ENCODE results near the gene HIVEP3. TPM values are rescaled to one million over a fixed set of nuclear protein-coding genes. Genes with fewer than 3 reads are reported as not detected.

Gene HIVEP3
- total RNA-seq, 4 donors from 2014 or later = 3.2 to 11.0 (median 4.2) TPM

DNA sequence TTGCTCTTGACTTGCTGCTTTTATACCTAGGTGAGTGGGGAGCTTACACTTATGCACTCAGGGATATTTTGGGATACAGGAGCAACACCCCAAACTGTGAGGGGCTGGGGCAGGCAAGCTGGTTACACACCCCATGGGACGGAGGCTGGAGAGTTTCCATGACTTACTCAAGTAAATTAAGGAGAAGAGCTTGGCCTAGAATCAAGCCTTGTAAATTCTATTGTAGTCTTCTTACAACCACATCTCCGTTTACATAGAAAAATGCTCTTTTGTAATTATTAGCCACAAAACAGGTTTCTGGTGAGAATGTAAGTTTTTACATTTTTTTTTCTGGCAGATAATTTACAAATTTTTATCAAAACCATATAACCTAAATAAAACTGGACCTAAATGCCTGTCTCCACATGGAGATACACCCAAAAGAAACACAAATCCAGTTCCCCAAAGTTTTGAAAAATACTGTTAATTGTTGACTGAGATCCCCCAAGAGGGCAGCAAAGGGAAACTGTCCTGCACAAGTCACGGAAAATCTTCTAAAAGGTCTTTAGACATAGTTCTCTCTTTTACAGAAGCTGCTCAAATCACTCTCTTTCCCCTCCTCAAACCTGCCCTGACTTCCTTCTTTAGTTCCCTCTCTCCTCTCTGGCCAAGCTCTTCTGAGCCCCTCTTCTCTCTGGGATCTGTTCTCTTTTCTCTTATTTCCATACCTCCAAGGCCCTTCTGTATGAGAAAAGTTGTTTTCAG is 134.0 kb downstream of the HIVEP3 start:
- TF ChIP-seq POLR2A (IDR thresholded peaks at IDR 0.05) (no peak), CTCF (IDR thresholded peaks at IDR 0.05) (no peak)
- H3K36me3 ChIP-seq = no peaks in the 10 kb centered on the region
- peaks cover 8 to 64% (median 19%) of the 10 kb centered on the region in 3 donors for H3K4me1 ChIP-seq
- no peaks in the 10 kb centered on the region for H3K9me3 ChIP-seq
- no peak overlapping the region for H3K4me3 ChIP-seq
- no peak for DNase-seq
- 56% methylated on average over 3 of the region's 3 CpGs for WGBS, 2 donors
- peak overlapping the region in 2 of 4 donors; percentile 3 to 42 for H3K27ac ChIP-seq
- intact Hi-C loops (cut with DNase I) = no loop called here
- no peaks in the 10 kb centered on the region for H3K27me3 ChIP-seq

- Histone ChIP-seq H3K27ac (peak overlapping the region in 3 of 4 donors; percentile 61 to 71 (median 65)), H3K36me3 (no peaks in the 10 kb centered on the region), H3K27me3 (no peaks in the 10 kb centered on the region), H3K4me1 (peaks cover 8 to 60% (median 19%) of the 10 kb centered on the region in 3 donors), H3K9me3 (no peaks in the 10 kb centered on the region), H3K4me3 (no peak overlapping the region)
- no peak for DNase-seq
- TF ChIP-seq POLR2A (IDR thresholded peaks at IDR 0.05) = no peak
- no peak for TF ChIP-seq CTCF (IDR thresholded peaks at IDR 0.05)
- WGBS, 2 donors = 13 to 28% methylated on average over 9 to 11 of the region's 11 CpGs
- intact Hi-C loops (cut with DNase I) = no loop called here
These were observed 135.5 kb downstream of the HIVEP3 start for GRCh38 chr1:41783189-41783639.

DNA sequence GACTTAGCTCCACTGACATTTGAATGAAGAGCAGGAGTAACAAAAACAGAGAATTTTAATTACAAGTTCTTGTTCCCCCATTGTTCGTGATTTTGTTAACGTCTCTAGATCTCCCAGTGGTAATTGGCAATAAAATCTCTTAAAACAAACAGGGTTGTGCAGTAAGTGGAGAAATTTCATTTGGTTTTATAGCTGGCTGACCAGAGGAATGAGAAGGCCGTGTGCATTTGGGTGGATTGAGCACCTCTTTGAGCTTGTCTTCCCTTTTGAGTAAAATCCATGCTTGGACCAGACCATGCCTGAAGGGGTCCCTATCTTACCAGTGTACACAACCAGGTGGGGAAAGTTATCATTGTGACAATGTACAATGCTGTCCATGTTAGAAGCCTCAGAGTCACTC is 137.8 kb downstream of the HIVEP3 start:
- no peak for DNase-seq
- Histone ChIP-seq H3K27me3 (no peaks in the 10 kb centered on the region), H3K4me1 (peaks cover 17 to 83% (median 29%) of the 10 kb centered on the region in 3 donors), H3K27ac (no peak overlapping the region), H3K4me3 (no peak overlapping the region), H3K36me3 (no peaks in the 10 kb centered on the region), H3K9me3 (no peaks in the 10 kb centered on the region)
- intact Hi-C loops (cut with DNase I) = no loop called here
- WGBS, 2 donors = 90 to 98% methylated on average over 3 of the region's 3 CpGs
- no peak for TF ChIP-seq POLR2A (IDR thresholded peaks at IDR 0.05)
- no peak for TF ChIP-seq CTCF (IDR thresholded peaks at IDR 0.05)

DNA sequence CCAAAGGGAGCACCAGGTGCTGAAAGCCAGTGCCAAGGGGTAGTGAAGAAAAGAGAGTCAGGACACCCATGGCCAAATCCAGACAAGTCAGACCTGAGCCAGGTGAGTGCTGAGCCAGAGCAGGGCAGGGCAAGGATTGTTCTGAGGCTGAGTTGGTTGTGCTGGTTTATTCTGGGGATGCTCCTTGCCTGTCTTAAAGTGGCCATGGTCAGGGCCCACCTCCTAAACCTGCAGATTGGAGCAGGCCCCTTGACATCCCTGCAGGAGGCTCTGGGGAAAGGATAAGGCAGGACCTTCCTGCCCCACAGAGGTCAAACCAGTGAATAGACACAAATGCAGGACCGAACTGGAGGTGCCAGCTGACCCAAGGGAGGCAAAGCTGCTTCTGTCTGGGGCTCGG is 138.4 kb downstream of the HIVEP3 start:
- Histone ChIP-seq H3K4me3 (no peak overlapping the region), H3K4me1 (peaks cover 17 to 88% (median 33%) of the 10 kb centered on the region in 3 donors), H3K36me3 (no peaks in the 10 kb centered on the region), H3K27ac (no peak overlapping the region), H3K27me3 (no peaks in the 10 kb centered on the region), H3K9me3 (no peaks in the 10 kb centered on the region)
- DNase-seq = no peak
- intact Hi-C loops (cut with DNase I) = no loop called here
- TF ChIP-seq CTCF (IDR thresholded peaks at IDR 0.05) = no peak
- TF ChIP-seq POLR2A (IDR thresholded peaks at IDR 0.05) = no peak
- WGBS, 2 donors = 86% methylated on average over 2 of the region's 2 CpGs; no CpG with 5 or more reads in 1 of the 2 donors

GRCh38 chr1:41779360-41779759 is 139.4 kb downstream of the HIVEP3 start:
- intact Hi-C loops (cut with DNase I) = no loop called here
- no peaks in the 10 kb centered on the region for H3K9me3 ChIP-seq
- no peaks in the 10 kb centered on the region for H3K27me3 ChIP-seq
- WGBS, 2 donors = 89 to 95% methylated on average over 6 of the region's 6 CpGs
- DNase-seq = no peak
- H3K4me3 ChIP-seq = no peak overlapping the region
- H3K27ac ChIP-seq = no peak overlapping the region
- peaks cover 17 to 79% (median 33%) of the 10 kb centered on the region in 3 donors for H3K4me1 ChIP-seq
- H3K36me3 ChIP-seq = no peaks in the 10 kb centered on the region
- TF ChIP-seq CTCF (IDR thresholded peaks at IDR 0.05) = no peak
- no peak for TF ChIP-seq POLR2A (IDR thresholded peaks at IDR 0.05)

Measured in esophagus squamous epithelium (tissue), 5 donors.